ENCODE measurements around the gene NISCH. TPM values are rescaled to one million over a fixed set of nuclear protein-coding genes. Genes with fewer than 3 reads are reported as not detected.

The NISCH gene
- total and polyA plus RNA-seq, 2 experiments from 2014 or later = 18.4 to 76.4 TPM

GRCh38 chr3:52439426-52440248, 15.8 kb upstream of the NISCH start (continued):
- TF ChIP-seq, protein P1, sequence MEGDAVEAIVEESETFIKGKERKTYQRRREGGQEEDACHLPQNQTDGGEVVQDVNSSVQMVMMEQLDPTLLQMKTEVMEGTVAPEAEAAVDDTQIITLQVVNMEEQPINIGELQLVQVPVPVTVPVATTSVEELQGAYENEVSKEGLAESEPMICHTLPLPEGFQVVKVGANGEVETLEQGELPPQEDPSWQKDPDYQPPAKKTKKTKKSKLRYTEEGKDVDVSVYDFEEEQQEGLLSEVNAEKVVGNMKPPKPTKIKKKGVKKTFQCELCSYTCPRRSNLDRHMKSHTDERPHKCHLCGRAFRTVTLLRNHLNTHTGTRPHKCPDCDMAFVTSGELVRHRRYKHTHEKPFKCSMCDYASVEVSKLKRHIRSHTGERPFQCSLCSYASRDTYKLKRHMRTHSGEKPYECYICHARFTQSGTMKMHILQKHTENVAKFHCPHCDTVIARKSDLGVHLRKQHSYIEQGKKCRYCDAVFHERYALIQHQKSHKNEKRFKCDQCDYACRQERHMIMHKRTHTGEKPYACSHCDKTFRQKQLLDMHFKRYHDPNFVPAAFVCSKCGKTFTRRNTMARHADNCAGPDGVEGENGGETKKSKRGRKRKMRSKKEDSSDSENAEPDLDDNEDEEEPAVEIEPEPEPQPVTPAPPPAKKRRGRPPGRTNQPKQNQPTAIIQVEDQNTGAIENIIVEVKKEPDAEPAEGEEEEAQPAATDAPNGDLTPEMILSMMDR (conservative IDR thresholded peaks at IDR 0.05; ENCODE audit: low read depth in 2 of 2) = no peak
- TF ChIP-seq EZH2phosphoT487 (IDR thresholded peaks at IDR 0.05; ENCODE audit: unreplicated experiment) = no peak
- TF ChIP-seq ZNF331 (CRISPR knock-in tag; IDR thresholded peaks at IDR 0.05; ENCODE audit: low read depth) = no peak
- no peak for TF ChIP-seq JUNB (IDR thresholded peaks at IDR 0.05; ENCODE audit: unreplicated experiment)
- no peak for TF ChIP-seq ETS1 (IDR thresholded peaks at IDR 0.05)

DNA sequence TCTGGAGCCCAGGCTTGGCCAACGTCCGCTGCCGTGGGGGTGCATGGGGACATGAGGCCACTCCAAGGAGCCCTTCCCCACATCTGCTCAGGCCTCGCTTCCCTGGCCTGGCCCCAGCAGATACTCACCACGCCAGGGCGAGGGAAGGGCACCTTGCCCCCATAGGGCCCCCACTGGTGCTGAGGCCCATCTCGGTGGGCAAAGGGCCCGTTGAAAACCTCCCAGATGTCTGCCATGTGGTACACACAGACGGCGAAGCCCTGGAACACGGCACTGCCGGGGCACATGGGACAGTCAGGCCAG, 15.2 kb upstream of the NISCH start:
- Histone ChIP-seq H2AFZ (no peak overlapping the region), H3K27ac (ENCODE audit: low read depth) (no peak overlapping the region), H3K36me3 (ENCODE audit: insufficient read depth) (no peaks in the 10 kb centered on the region), H3K79me2 (replicated peaks; ENCODE audit: insufficient read depth) (no peaks in the 10 kb centered on the region), H4K20me1 (replicated peaks; ENCODE audit: insufficient read depth) (no peaks in the 10 kb centered on the region), H3K4me3 (no peak overlapping the region), H3K4me1 (ENCODE audit: insufficient read depth) (no peaks in the 10 kb centered on the region), H3K27me3 (ENCODE audit: insufficient read depth) (no peaks in the 10 kb centered on the region), H3F3A (replicated peaks; ENCODE audit: low read depth) (no peaks in the 10 kb centered on the region), H3K4me2 (no peak overlapping the region), H3K9me2 (ENCODE audit: insufficient read depth) (peaks cover 2% of the 10 kb centered on the region; the same call in 1 of the 2 replicates)
- ATAC-seq = no peak
- H3K27ac Mint-ChIP-seq = no peak overlapping the region
- DNase-seq (ENCODE audit: low spot score) = no peak
- peaks cover 12% of the 10 kb centered on the region for H3K27me3 Mint-ChIP-seq (ENCODE audit: insufficient read depth, low read depth, poor library complexity)
- no peak overlapping the region for H3K4me3 Mint-ChIP-seq
- peaks cover 8% of the 10 kb centered on the region; the same call in 2 of the 3 replicates for H3K4me1 Mint-ChIP-seq
- H3K9me3 Mint-ChIP-seq = no peaks in the 10 kb centered on the region
- no peaks in the 10 kb centered on the region; the same call in 2 of the 3 replicates for H3K36me3 Mint-ChIP-seq (ENCODE audit: low read depth)
- TF ChIP-seq, protein P1 (conservative IDR thresholded peaks at IDR 0.05; ENCODE audit: low read depth in 2 of 2) = no peak
- TF ChIP-seq ZNF331 (CRISPR knock-in tag; IDR thresholded peaks at IDR 0.05; ENCODE audit: low read depth) (no peak), NANOG (IDR thresholded peaks at IDR 0.05; ENCODE audit: borderline replicate concordance) (no peak), ZNF114 (CRISPR knock-in tag; IDR thresholded peaks at IDR 0.05) (no peak), JUNB (IDR thresholded peaks at IDR 0.05; ENCODE audit: unreplicated experiment) (no peak)
- TF ChIP-seq, protein P2, sequence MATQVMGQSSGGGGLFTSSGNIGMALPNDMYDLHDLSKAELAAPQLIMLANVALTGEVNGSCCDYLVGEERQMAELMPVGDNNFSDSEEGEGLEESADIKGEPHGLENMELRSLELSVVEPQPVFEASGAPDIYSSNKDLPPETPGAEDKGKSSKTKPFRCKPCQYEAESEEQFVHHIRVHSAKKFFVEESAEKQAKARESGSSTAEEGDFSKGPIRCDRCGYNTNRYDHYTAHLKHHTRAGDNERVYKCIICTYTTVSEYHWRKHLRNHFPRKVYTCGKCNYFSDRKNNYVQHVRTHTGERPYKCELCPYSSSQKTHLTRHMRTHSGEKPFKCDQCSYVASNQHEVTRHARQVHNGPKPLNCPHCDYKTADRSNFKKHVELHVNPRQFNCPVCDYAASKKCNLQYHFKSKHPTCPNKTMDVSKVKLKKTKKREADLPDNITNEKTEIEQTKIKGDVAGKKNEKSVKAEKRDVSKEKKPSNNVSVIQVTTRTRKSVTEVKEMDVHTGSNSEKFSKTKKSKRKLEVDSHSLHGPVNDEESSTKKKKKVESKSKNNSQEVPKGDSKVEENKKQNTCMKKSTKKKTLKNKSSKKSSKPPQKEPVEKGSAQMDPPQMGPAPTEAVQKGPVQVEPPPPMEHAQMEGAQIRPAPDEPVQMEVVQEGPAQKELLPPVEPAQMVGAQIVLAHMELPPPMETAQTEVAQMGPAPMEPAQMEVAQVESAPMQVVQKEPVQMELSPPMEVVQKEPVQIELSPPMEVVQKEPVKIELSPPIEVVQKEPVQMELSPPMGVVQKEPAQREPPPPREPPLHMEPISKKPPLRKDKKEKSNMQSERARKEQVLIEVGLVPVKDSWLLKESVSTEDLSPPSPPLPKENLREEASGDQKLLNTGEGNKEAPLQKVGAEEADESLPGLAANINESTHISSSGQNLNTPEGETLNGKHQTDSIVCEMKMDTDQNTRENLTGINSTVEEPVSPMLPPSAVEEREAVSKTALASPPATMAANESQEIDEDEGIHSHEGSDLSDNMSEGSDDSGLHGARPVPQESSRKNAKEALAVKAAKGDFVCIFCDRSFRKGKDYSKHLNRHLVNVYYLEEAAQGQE (IDR thresholded peaks at IDR 0.05; ENCODE audit: unreplicated experiment) = no peak

Data from GM23338 (cell line).